SKM-1 treated with dmso at 0.1 percent for 144 hours (cell line): ENCODE results near the gene STON1.
"Not testable (repeated sequence)": the region's sequence is repeated elsewhere in the genome, so short reads cannot be mapped to it uniquely, and the experiment has no call there.

Experiments used
- DNase-seq: peaks from one replicate; lab custom pipeline; 2025; ENCODE audit not compliant: unreplicated experiment; lab: John Stamatoyannopoulos, UW

Gene STON1

DNA sequence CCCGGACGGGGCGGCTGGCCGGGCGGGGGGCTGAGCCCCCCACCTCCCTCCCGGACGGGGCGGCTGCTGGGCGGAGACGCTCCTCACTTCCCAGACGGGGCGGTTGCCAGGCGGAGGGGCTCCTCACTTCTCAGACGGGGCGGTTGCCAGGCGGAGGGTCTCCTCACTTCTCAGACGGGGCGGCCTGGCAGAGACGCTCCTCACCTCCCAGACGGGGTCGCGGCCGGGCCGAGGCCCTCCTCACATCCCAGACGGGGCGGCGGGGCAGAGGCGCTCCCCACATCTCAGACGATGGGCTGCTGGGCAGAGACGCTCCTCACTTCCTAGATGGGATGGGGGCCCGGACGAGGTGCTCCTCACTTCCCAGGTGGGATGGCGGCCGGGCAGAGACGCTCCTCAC, 84.6 kb downstream of the STON1 start:
- DNase-seq, result not testable (repeated sequence)

DNA sequence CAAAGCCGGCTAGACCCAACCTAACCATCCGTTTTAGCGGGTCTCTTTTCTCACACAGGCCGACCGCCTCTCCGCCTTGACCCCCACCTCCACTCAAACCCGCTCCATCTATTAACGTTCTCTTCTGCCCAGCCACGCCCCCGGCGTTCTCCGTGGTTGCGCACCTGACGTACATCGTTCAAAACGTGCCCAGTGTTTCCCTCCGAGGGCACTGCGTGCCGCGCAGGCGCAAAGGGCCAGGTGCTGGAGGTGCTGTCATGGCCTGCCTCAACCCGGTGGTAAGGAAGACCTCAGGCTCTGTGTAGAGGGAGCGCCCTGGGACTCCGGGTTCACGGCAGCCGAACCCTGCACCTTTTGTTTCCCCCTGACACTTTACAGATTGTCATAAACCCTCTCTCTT, 87.7 kb downstream of the STON1 start, which contains the start of gene GTF2A1L:
Gene GTF2A1L, plus strand, starts transcription at position 239 of the 400 bp plus-strand sequence. Its CDS starts 19 bp downstream, at position 258.
- no peak for DNase-seq

DNA sequence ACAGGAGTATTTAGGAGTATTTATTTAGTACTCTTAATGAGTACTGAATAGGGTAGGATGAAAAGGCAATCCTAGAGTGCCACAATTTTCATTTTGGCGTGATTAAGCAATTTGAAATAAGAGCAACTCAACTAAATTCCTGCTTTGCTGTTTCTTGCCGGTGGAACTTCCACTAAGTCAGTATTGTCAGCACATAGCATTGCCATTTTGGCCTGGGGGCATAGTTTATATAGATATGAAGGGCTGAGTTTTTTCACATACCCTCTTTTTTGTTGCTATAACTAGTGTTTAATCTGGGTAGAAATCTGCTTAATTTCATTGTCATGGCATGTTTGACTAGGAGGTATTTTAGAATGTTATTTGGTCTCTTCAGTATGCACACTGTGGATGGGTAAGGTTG, 89.6 kb downstream of the STON1 start:
- DNase-seq, result no peak

DNA sequence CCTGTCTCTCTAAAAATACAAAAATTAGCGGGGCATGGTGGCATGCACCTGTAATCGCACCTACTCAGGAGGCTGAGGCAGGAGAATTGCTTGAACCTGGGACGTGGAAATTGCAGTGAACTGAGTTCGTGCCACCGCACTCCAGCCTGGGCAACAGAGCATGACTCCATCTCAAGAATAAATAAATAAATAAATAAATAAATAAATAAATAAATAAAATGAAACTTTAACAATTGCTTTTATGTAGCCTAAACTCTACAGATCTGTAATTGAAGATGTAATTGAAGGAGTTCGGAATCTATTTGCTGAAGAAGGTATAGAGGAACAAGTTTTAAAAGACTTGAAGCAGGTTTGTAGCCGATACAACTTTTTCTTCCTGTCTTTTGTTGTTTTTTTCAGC, 90.7 kb downstream of the STON1 start:
- DNase-seq, result no peak

DNA sequence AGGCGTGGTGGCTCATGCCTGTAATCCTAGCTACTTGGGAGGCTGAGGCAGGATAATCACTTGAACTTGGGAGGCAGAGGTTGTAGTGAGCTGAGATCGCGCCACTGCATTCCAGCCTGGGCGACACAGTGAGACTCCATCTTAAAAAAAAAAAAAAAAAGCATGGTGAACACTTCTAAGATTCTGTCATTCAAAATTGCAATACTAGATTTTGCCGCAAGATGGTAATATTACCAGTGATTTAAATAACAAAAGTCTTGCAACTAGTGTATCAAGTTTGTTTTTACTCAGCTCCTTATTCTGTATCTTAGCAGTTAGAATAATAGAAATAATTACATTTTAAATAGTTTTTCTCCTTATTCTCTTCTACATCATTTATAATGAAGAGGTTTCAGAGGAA, 92.7 kb downstream of the STON1 start:
- DNase-seq, result not testable (repeated sequence)

DNA sequence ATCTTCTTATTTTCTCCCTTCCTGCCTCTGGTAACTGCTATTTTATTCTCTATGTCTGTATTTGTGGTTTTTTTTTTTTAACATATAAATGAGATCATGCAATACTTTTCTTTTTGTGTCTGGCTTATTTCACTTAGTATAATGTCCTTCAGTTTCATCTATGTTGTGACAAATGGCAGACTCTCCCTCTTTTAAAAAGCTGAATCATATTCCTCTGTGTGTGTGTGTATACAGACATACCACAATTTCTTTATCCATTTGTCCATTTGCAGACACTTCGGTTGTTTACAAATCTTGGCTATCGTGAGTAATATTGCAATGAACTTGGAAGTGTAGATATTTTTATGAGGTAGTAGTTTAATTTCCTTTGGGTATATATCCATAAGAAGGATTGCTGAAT, 94.7 kb downstream of the STON1 start:
- no peak for DNase-seq

DNA sequence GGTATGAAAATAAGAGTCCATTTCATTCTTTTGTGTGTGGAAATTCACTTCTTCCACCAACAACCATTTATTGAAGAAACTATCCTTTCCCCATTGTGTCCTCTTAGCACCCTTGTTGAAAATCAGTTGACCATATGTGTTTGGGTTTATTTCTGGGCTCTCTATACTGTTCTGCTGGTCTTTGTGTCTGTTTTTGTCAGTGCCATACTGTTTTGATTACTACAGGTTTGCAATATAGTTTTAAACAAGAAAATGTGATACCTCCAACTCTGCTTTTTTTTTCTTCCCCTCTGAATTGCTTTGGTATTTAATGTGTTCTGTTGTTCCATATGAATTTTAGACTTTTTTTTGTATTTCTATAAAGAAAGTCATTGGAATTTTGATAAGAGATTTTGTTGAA, 96.1 kb downstream of the STON1 start:
- DNase-seq, result no peak

DNA sequence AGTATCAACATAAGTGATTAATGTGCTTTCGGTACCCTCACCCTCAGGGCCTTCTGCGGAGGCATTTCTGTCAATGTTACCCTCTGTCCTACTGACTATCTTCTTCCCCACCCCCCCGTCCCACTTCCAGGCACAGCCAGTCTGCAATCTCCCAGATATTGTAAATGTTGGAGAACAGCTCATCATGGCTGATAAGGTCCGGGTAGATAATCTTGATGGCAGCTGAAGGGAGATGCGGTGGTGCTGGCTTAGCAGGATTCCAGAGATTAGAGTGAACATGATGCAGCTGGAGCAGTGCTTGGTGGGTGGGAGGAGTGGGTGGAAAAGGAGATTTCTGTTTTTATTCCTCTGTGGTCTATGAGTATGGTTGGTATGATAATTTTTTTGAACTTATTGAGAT, 103.2 kb downstream of the STON1 start:
- no peak for DNase-seq

DNA sequence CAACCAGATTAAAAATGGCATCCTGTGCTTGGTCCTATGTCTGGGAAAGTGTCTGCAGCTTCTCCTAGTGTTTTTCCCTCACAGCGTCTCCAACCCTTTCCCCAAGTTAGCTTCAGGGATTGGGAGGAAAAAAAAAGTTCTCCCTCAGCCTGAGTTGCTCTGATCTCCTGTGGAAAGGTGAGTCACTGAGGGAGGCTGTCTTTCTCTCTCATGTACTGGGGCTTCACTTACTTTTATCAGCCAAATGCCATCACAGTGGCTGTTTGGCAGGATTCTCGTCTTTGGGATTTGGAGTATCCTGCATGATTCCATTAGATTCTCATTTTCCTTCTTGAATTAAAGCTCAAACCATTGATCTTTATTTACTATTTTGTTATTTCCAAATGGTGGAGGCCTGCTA, 105.8 kb downstream of the STON1 start:
- no peak for DNase-seq

DNA sequence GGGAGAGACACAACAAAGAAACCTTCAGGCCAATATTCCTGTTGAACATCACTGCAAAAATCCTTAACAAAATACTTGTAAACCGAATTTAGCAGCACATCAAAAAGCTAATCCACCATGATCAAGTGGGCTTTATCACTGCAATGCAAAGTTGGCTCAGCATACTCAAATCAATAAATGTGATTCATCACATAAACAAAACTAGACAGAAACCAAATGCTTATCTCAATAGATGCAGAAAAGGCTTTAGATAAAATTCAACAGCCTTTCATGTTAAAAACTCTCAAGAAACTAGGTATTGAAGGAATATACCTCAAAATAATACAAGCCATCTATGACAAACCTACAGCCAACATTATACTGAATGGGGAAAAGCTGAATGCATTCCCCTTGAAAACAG, 108.3 kb downstream of the STON1 start:
- no peak for DNase-seq
